Thymus (tissue), 11 donors: ENCODE measurements around the gene METTL16. TPM values are rescaled to one million over a fixed set of nuclear protein-coding genes. Genes with fewer than 3 reads are reported as not detected.
"Not testable (repeated sequence)": the region's sequence is repeated elsewhere in the genome, so short reads cannot be mapped to it uniquely, and the experiment has no call there.

Source experiments
- DNase-seq, 9 donors: peaks; one replicate each; pipeline ENCODE4 v3.0.0-alpha.2; 2013; ENCODE audit warnings: low spot score in 9 of 9, low read depth in 6 of 9, missing footprints in 1 of 9
- H3K27ac ChIP-seq, 2 donors: one replicate each; pipeline ENCODE4 v1.5.1; 2013; ENCODE audit warnings: control low read depth in 1 of 2, low read depth in 1 of 2, low read length in 1 of 2, mild to moderate bottlenecking in 1 of 2, moderate library complexity in 1 of 2
- H3K27me3 ChIP-seq, 2 donors: one replicate each; pipeline ENCODE4 v1.5.1; 2013; ENCODE audit warnings: low read length in 1 of 2; ENCODE audit not compliant: control insufficient read depth in 2 of 2, insufficient read depth in 1 of 2
- H3K36me3 ChIP-seq, 2 donors: one replicate each; pipeline ENCODE4 v1.5.1; 2013; ENCODE audit warnings: low read length in 1 of 2, mild to moderate bottlenecking in 1 of 2, moderate library complexity in 1 of 2; ENCODE audit not compliant: control insufficient read depth in 2 of 2, insufficient read depth in 2 of 2
- H3K4me1 ChIP-seq, 2 donors: one replicate each; pipeline ENCODE4 v1.5.1; 2013; ENCODE audit warnings: low read length in 2 of 2; ENCODE audit not compliant: control insufficient read depth in 2 of 2, insufficient read depth in 2 of 2
- H3K4me3 ChIP-seq, 2 donors: one replicate each; pipeline ENCODE4 v1.5.1; 2013; ENCODE audit warnings: low read length in 2 of 2, control low read depth in 1 of 2, mild to moderate bottlenecking in 1 of 2
- H3K9me3 ChIP-seq, 2 donors: one replicate each; pipeline ENCODE4 v1.5.1; 2013; ENCODE audit warnings: low read length in 1 of 2, mild to moderate bottlenecking in 1 of 2; ENCODE audit not compliant: control insufficient read depth in 2 of 2, insufficient read depth in 1 of 2
- WGBS: extraction: QIAGEN DNeasy Blood & Tissue Kit; methylation state at CpG from one replicate; pipeline ENCODE4 v1.1.7; 2013; 5-methylcytosine and 5-hydroxymethylcytosine counted together
- polyA plus RNA-seq: library from polyadenylated mRNA; stranded (reverse); fragments of 200-250 nt; gene quantifications from one replicate; pipeline ENCODE4 v1.2.3, GENCODE V29; 2013
- total RNA-seq: library from RNA; stranded (reverse); fragments of 120-200 nt; gene quantifications from one replicate; pipeline ENCODE4 v1.2.4, GENCODE V29; 2013
- donor health status: healthy.

The METTL16 gene
- total and polyA plus RNA-seq, 2 donors: 19.2 to 37.1 TPM

GRCh38 chr17:2542456-2542855, 30.8 kb upstream of the METTL16 start:
- no peak overlapping the region for H3K4me3 ChIP-seq
- no peak for DNase-seq
- H3K36me3 ChIP-seq: no peaks in the 10 kb centered on the region
- no peak overlapping the region for H3K27ac ChIP-seq
- H3K9me3 ChIP-seq: no peaks in the 10 kb centered on the region
- whole genome bisulfite sequencing: 60% methylated on average over 7 of the region's 7 CpGs
- peaks cover 2 to 3% of the 10 kb centered on the region in 2 donors for H3K4me1 ChIP-seq
- H3K27me3 ChIP-seq: no peaks in the 10 kb centered on the region

- Histone ChIP-seq H3K27ac (no peak overlapping the region), H3K27me3 (no peaks in the 10 kb centered on the region), H3K9me3 (no peaks in the 10 kb centered on the region), H3K36me3 (no peaks in the 10 kb centered on the region), H3K4me3 (no peak overlapping the region), H3K4me1 (peaks cover 2 to 3% of the 10 kb centered on the region in 2 donors)
- 97% methylated on average over 4 of the region's 4 CpGs for WGBS
- DNase-seq: no peak
Observed at GRCh38 chr17:2542056-2542455, 30.4 kb upstream of the METTL16 start.

GRCh38 chr17:2537579-2537978, 25.9 kb upstream of the METTL16 start:
- H3K9me3 ChIP-seq, H3K4me1 ChIP-seq, DNase-seq, H3K4me3 ChIP-seq, H3K27me3 ChIP-seq, H3K27ac ChIP-seq, H3K36me3 ChIP-seq: not testable (repeated sequence)
- WGBS: 90% methylated on average over 5 of the region's 5 CpGs

GRCh38 chr17:2532146-2532720, 20.5 kb upstream of the METTL16 start:
- no peak for DNase-seq
- H3K27ac ChIP-seq: no peak overlapping the region
- H3K4me1 ChIP-seq: no peaks in the 10 kb centered on the region
- peaks cover 0 to 7% of the 10 kb centered on the region in 2 donors for H3K9me3 ChIP-seq
- no peak overlapping the region for H3K4me3 ChIP-seq
- no peaks in the 10 kb centered on the region for H3K27me3 ChIP-seq
- H3K36me3 ChIP-seq: no peaks in the 10 kb centered on the region
- WGBS: 96% methylated on average over 37 of the region's 37 CpGs

GRCh38 chr17:2531243-2531954, 19.7 kb upstream of the METTL16 start:
- H3K27ac ChIP-seq, H3K36me3 ChIP-seq, H3K4me1 ChIP-seq, H3K27me3 ChIP-seq, H3K9me3 ChIP-seq, H3K4me3 ChIP-seq: not testable (repeated sequence)
- DNase-seq: peak in 1 of 9 donors; percentile 37
- WGBS: 46% methylated on average over 9 of the region's 9 CpGs

GRCh38 chr17:2521775-2522410, 10.2 kb upstream of the METTL16 start:
- not testable (repeated sequence) for DNase-seq, H3K4me3 ChIP-seq, H3K27me3 ChIP-seq, H3K9me3 ChIP-seq, H3K36me3 ChIP-seq, H3K4me1 ChIP-seq, H3K27ac ChIP-seq
- 97% methylated on average over 15 of the region's 15 CpGs for WGBS

- no peaks in the 10 kb centered on the region for H3K4me1 ChIP-seq
- H3K27me3 ChIP-seq: no peaks in the 10 kb centered on the region
- H3K9me3 ChIP-seq: no peaks in the 10 kb centered on the region
- no peaks in the 10 kb centered on the region for H3K36me3 ChIP-seq
- DNase-seq: no peak
- no peak overlapping the region for H3K4me3 ChIP-seq
- WGBS: 90% methylated on average over 5 of the region's 5 CpGs
- H3K27ac ChIP-seq: no peak overlapping the region
Observed at GRCh38 chr17:2521257-2521656, 9.6 kb upstream of the METTL16 start.

GRCh38 chr17:2517539-2517938, 5.9 kb upstream of the METTL16 start:
- Histone ChIP-seq H3K4me3 (no peak overlapping the region), H3K4me1 (peaks cover 3% of the 10 kb centered on the region in 2 donors), H3K9me3 (no peaks in the 10 kb centered on the region), H3K27ac (no peak overlapping the region), H3K36me3 (no peaks in the 10 kb centered on the region), H3K27me3 (no peaks in the 10 kb centered on the region)
- WGBS: 92% methylated on average over 5 of the region's 5 CpGs
- DNase-seq: no peak

GRCh38 chr17:2511138-2511461, 588 bp downstream of the METTL16 start:
- peak overlapping the region; percentile 90 to 95 for H3K27ac ChIP-seq
- no peaks in the 10 kb centered on the region for H3K9me3 ChIP-seq
- no peak for DNase-seq
- H3K36me3 ChIP-seq: peaks cover 0 to 2% of the 10 kb centered on the region in 2 donors
- peaks cover 7 to 14% of the 10 kb centered on the region in 2 donors for H3K4me1 ChIP-seq
- 0% methylated on average over 5 of the region's 5 CpGs for WGBS
- no peaks in the 10 kb centered on the region for H3K27me3 ChIP-seq
- H3K4me3 ChIP-seq: peak overlapping the region; percentile 61 to 71
